Measurements from ENCODE around the gene KHNYN.

DNA sequence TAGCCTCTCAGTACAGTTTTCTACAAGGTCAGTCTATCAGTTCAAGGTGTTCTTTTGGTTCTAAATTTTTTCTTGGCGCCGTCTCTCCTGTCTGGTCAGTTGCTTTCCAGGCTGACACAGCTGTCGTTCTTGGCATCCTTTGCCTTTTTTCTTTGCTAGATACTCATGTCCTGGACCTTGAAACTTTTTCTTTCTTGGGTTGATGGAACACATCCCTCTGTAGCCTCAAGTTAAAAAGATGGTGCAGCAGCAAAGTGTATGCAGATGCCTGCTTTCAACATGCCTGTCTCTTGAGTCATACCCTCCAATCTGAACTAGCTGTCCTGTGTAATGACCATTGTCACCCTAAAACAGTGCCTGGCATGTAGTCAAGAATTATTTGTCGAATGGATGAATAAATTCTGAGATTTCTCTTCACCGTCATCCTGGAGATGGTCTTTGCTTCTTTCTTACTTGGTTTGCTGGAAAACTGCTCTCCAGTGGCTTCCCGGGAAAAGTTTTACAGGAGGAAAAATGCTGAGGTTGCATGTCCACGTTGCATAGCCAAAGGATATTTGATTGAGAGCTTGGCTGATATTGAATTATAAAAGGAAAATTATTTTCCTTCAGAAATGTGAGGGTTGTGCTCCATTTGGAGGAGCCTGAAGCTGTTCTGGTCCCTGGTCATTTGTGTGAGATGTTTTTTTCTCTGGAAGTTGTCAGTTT, 26.3 kb upstream of the KHNYN start:
- no peak for TF ChIP-seq SIN3A (conservative IDR thresholded peaks at IDR 0.05 in 1 of 2, IDR thresholded peaks at IDR 0.05 in 1 of 2; ENCODE audit: low read depth in 1 of 2, low read length in 2 of 2)
- TF ChIP-seq YY1 (IDR thresholded peaks at IDR 0.05; ENCODE audit: low read depth, low read length): no peak
- TF ChIP-seq POLR2A (IDR thresholded peaks at IDR 0.05; ENCODE audit: control extremely low read depth in 1 of 2, low read depth in 2 of 2, low read length in 2 of 2): no peak
- no peak for TF ChIP-seq SUZ12 (IDR thresholded peaks at IDR 0.05; ENCODE audit: low read length)
- TF ChIP-seq CTCF (IDR thresholded peaks at IDR 0.05; ENCODE audit: control extremely low read depth in 1 of 3, insufficient read depth in 1 of 3, low read depth in 1 of 3, low read length in 3 of 3): no peak
- no peak for TF ChIP-seq TEAD4 (IDR thresholded peaks at IDR 0.05; ENCODE audit: low read depth, low read length)
- TF ChIP-seq RXRA (IDR thresholded peaks at IDR 0.05; ENCODE audit: insufficient read depth, low read depth, low read length): no peak
- TF ChIP-seq GABPA (IDR thresholded peaks at IDR 0.05; ENCODE audit: borderline replicate concordance, insufficient read depth, low read length): no peak
- TF ChIP-seq CTBP2 (IDR thresholded peaks at IDR 0.05; ENCODE audit: borderline replicate concordance, insufficient read depth, insufficient read length, low read length): no peak
- TF ChIP-seq TAF7 (optimal IDR thresholded peaks at IDR 0.05; ENCODE audit: borderline replicate concordance, low read depth, low read length): no peak
- TF ChIP-seq SAP30 (IDR thresholded peaks at IDR 0.05; ENCODE audit: insufficient read depth, insufficient replicate concordance, low read length): no peak
